CD4-positive, alpha-beta T cell treated with Interleukin-12 subunit alpha and Interleukin-12 subunit beta, for 1 hour (primary cell): Measurements from ENCODE around the gene ZBTB40.

ENCODE experiments used
- DNase-seq: peaks from one replicate; pipeline ENCODE4 v3.0.0-alpha.2; 2020

ZBTB40 gene

DNA sequence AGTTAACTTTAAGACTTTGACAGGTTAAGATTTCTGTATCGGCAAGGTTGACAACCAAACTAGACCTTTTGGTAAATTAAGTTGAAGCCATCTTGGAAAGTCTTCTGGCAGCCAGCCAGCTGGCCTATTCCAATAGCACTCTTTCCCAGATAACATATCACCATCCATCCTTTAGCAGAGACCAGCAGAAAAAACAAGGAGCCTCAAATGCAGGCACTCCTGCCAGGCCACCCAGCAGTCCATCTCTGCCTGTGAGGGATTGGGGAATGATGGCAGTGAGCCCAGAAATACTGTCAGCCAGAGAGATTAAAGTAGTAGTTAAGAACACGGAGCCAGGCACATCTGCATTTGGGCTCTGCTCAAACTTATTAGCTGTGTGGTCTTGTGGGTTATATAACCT, 19.4 kb downstream of the ZBTB40 start:
- DNase-seq = no peak

DNA sequence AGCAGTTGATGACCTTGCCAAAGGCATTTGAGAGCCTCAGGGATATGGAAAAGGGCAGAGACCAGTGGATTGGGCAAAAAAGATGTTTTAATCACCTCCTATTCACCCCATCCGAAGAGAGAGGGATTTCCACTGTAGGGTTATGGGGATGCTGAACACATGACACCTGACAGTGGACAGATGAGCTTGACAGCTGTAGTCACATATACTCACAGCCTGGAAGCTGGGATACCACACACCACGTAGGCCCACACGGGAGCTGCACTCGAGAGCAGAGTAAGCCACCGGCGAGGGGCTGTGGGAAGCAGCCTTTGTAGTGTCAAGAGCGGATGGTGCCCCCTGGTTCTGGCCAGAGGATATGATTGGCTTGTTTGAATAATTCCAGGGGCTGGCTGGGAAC, 20.0 kb downstream of the ZBTB40 start:
- no peak for DNase-seq

DNA sequence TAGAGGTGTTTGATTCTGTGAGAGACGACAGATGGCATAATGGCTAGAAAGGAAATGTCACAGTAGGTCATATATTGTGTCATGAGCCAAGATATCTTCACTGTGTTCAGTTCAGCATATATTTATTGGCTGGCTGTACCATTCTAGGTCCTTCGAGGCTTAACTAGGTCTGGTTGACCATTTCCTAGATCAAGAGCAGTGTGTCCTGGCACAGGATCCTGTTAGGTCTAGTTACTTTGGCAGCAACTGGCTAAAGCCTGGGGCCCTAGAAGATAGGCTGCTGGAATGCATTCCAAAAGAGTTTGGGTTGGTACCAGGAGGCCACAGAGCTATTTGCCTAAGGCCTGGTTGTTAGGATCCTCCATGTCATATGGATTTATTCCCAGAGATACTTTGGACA, 20.9 kb downstream of the ZBTB40 start:
- DNase-seq = no peak

DNA sequence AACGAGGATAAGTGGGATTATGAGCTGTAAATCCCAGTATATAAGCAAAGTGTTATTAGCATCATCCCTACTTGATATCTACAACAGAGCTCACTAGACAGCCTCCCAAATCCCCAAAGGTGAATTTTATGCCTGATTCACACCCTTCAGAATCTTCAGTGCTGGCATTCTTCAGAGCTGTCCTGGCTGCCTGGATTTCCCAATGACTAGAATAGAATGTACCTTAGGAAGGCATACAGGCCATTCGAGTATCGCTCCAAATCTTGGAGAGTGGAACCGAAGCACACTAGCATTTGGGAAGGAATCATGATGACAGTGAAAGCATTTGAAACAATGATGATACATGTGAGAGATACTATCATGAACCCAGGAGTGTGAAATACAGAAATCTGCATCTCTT, 22.3 kb downstream of the ZBTB40 start:
- DNase-seq = no peak

DNA sequence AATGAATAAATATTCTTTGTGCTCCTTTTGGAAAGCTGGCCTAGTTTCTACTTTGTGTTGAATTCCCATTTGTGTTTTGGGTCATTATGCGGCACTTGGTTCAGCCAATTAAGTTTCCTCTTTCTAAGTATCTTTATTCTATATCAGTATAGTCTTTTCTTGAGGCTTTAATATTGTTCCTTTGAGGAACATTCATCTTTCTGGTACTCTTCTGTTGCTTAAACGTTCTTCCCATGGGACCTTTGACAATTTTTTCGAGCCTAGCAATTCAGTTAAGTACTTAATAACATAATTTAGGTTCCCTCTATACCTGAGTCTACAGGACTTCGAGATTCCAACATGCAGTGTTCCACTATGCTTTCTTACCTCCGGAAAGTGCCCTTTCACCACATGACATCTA, 24.9 kb downstream of the ZBTB40 start:
- DNase-seq = no peak

DNA sequence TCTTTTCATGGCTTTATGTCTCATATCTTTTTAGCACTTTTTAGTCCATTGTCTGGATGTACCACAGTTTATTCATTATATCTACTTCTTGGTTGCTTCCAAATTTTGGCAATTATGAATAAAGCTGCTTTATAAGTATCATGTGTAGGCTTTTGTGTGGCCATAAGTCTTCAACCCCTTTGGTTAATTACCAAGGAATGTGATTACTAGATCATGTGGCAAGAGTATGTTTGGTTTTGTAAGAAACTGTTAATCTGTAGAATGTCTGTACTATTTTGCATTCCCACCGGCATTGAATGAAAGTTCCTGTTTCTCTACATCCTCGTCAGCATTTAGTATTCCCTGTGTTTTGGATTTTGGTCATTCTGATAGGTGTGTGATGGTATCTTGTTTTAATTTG, 31.5 kb downstream of the ZBTB40 start:
- DNase-seq = no peak

DNA sequence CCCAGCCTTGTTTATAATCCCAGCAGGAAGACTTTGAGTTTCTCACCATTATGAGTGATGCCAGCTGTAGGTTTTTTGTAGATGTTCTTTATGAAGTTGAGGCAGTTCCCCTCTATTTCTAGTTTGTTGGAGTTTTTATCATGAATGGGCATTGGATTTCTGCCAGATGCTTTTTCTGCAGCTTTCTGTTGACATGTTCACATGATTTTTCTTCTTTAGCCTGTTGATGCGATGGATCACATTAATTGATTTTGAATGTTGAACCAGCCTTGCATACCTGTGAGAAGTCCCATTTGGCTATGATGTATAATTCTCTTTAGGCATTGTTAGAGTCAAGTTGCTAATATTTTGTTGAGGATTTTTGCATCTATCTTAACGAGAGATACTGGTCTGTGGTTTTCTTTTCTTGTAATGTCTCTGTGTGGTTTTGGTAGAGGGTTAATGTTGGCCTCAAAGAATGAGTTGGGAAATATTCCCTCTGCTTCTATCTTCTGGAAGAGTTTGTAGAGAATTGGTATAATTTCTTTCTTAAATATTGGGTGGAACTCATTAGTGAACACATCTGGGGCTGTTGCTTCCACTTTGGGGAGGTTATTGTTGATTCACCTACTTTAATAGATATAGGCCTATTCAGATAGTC, 33.2 kb downstream of the ZBTB40 start:
- no peak for DNase-seq

DNA sequence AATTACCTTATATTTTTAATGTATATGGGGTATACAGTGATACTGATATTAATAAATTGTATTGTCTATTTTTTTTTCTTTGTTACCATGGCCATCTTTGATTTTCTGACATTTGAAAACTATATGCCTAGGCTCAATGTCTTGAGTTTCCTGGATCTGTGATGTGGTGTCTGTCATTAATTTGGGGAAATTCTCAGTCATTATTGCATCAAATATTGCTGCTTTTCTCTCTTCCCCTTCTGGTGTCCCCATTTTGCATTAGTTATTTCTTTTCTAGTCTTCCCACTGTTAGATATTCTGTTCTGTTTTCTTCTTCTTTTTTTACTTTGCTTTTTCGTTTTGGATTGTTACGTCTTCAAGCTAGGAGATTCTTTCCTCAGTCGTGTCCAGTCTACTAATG, 33.8 kb downstream of the ZBTB40 start:
- DNase-seq = no peak

DNA sequence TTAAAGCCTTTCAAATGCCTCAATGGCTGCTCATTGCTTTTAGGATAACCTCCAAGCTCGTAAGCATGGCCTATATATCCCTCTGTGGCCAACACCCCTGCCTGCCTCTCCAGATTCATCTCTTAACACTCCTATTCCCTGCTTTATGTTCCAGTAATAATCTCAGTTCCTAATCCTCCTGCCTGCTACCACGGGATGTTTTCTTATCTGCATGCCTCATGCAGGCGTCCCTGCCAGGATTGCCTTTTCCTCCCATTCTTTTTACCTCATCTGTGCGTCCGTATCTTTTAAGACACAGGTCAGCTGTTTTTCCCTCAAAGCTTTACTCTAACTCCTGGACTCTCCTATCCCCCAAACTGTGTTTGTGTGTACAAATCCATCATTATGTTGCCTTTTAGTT, 36.1 kb downstream of the ZBTB40 start:
- no peak for DNase-seq

DNA sequence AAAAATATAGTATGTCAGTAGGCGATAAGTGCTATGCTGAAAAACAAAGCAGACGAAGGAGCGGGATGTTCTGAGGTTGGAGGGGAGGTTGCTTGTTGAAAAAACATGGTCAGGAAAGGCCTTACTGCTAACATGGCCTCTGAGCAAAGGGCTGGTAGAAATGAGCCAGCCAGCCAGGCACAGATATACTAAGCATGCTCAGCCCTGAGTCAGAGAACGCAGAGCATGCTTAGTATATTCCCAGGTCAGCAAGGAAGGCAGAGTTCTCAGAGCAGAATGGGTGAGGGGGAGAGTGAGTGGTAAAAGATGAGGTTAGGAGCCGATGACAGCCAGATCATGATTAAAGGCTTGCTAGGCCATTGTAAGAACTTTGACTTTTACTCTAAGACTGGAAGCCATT, 36.7 kb downstream of the ZBTB40 start:
- no peak for DNase-seq

DNA sequence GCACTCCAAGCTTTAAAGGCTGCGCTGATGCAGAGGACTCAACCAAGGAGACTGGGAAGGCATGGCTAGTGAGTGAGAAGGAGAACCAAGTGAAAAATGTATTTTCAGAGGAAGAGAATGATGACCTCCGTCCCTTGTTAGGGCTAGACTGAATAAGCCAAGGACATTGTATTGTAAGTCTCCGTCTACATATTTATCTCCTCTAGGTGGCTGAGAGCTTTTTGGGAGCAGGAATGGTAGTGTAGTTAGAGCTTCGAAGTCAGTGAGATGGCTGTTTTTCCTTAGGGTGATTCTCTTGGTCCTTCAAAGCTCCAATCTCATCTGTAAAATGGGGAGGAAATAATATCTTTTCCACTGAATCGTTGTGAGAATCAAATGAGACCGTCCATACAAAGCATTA, 37.6 kb downstream of the ZBTB40 start:
- no peak for DNase-seq

DNA sequence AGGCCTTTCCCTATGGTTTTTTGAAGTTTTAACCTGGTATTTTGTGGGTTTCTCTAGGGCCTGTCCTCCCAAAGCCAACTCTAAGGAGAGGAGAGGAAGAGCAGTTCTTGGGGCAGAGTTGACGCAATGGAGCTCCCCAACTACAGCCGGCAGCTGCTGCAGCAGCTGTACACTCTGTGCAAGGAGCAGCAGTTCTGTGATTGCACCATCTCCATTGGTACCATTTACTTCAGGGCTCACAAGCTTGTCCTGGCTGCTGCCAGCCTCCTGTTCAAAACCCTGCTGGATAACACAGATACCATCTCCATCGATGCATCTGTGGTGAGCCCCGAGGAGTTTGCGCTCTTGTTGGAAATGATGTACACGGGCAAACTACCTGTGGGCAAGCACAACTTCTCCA, 38.2 kb downstream of the ZBTB40 start:
- no peak for DNase-seq

DNA sequence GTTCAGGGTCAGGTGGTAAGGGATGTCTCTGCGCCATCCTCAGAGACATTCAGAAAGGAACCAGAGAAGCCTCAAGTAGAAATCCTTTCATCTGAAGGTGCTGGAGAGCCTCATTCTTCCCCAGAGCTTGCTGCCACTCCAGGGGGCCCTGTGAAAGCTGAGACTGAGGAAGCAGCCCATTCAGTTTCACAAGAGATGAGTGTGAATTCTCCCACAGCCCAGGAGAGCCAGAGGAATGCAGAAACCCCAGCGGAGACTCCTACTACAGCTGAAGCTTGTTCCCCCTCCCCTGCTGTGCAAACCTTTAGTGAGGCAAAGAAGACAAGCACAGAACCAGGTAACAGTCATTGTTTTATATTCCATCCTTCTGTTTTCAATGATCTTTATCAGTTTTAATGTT, 38.7 kb downstream of the ZBTB40 start:
- no peak for DNase-seq

DNA sequence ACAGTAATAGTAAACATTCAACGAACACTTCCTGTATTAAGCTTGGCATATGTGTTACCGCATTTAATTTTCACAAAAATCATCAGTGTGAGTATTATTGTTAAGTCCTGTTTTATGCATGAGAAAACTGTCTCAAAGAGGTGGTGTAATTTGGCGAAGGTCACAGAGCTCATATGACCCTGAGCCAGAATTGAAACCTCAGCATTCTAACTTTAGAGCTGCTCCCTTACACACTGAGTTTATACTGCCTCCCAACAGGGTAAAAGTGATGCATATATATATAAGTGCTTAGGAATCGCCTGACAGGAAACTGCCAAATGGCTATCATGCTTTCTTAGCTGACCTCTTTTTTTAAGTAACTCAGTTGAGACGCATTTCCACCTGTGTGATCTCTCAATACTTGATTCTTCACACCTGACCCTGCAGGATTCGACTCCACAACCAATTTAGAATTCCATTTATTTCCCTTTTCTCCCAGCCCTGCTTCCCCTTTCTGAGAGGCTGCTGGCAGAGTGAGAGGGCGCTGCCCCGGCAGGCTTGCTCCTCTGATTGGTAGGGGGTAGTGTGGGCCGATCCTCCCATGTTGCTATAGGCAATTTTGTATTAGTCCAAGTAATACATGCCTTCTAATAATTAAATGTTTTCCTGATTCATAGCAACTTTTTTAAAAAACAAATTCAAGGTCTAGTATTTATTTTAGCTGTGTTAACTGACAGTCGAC, 40.5 kb downstream of the ZBTB40 start:
- no peak for DNase-seq

DNA sequence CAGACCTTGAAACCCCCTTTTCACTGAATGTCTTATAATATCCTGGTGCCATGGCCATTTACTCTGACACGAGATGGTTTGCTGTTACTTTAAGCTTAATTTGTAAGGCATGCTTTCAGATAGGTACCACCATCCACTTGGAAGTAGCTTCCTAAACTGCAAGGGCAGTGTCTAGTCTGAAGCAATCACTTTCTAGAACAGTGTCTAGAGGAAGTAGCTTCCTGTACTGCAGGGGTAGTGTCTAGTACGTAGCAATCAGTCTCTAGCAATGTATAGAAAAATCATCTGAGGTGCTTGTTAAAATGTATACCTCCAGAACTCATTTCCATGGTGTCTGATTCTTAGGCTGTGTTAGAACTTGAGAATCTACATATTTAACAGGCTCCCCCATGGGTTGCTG, 42.5 kb downstream of the ZBTB40 start:
- no peak for DNase-seq

DNA sequence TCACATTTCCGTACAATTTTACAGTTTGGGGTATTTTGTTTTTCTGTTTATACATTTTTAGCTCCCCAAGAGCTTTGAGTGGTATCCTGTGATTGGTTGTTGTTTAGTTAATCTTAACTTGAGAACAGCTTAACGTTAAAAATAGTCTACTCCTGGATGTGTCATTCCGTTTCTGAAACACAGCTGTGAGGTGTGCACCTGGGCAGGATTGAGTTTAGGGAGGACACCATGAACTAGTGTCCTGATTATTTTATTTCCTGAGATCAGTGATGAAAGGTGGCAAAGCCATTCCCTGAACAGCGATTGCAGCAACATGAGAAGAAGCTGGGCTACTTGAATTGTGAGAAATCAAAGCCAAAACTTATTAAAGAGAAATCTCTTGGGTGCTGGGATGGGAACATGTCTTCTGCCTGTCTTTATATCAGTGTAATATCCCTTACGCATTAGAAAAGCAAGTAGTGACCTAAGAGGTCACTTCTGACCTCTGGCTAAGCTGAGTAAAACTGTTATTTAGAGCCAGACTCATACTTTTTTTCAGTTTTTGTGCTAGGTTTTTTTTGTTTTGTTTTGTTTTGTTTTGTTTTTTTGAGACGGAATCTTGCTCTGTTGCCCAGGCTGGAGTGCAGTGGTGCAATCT, 43.4 kb downstream of the ZBTB40 start:
- DNase-seq = no peak

DNA sequence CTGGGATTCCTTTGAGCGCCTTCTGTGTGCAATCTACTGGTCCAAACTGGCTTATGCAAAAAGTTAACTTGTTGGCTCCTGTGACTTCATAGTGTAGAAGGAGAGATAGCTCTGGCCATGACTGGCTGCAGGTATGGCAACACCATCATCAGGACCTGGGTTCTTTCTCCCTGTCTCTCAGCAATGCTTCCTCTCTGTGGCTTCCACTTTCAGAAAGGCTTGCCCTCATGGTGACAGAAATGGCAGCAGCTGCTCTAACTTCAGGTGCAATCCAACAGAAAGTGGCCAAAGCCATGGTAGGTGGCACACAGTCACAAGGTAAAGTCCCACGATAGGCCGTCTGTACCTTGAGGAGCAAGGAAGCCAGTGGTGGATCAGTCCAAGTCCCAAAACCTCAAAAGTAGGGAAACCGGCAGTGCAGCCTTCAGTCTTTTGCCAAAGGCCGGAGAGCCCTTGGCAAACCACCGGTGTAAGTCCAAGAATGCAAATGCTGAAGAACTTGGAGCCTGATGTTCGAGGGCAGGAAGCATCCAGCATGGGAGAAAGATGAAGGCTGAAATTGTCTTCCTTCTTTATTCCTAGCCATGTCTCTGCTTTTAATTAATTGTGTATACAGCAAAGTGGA, 45.0 kb downstream of the ZBTB40 start:
- no peak for DNase-seq

DNA sequence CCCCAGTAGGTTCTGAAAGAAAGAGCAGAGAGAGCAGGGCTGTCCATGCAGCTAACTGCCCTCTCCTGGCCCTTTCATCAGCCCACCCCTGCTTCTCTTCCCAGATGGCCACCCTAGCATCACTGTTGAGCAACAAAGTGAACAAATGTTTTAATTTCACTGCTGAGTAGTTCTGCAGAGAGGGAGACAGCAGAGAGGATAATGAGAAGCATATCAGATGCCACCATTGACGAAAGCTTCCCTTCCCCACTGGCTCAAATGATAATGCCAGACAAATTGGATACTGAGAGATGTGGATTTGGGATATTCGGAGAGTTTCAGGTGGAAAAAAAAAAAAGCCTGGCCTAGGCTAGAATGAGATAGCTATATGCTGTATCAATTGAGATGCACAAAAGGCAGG, 46.8 kb downstream of the ZBTB40 start:
- DNase-seq = no peak

DNA sequence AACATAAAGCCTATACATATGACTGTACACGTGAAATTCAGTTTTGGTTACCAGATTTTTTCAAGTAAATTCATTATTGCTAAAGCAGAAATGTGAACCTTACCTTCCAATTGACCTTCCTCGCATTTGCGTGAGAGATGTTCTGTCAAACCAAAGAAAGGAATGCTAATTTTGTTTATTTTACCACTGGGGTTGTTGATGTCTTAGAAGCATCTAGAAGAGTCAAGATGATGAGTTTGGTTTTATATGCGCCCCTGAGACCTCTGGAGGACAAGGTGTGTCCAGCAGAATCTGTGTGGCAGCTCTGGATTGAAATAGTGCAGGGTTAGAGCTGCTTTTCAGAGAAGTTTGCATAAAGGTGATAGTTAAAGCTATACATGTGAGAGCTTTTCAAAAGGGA, 48.4 kb downstream of the ZBTB40 start:
- DNase-seq = no peak

DNA sequence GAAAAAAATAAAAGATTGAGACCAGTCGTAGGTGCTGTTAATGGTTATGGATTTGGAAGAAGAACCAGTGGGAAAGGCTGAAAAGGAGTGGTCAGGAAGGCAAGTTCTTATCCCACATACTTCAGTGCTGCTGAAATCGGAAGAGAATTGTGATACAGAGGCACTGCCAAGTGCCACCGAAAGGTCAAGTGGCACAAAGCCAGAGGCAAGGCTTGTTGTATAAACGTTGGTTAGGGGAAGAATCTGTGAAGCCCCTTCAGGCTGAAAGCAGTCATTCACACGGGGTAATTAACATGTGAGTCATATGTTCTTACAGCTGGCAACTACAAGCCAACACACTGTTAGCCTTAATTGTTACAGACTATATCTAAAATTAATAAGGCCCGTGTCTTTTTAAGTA, 48.8 kb downstream of the ZBTB40 start:
- DNase-seq = no peak

DNA sequence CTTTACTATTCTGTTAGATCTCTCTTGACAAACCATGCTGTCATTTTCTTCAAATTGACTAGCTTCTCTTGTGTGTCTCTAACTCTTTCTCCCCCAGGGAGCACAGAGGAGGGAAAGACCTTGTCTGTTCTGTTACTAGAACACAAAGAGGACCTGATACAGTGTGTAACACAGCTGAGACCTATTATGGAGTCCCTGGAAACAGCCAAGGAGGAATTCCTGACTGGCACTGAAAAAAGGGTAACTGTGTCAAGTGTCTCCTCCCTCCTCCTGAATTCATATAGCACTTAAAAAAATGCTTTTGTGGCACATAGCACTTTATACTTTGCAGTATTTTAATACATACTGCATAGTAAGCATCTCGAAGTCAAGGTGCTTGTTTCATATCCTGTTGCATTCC, 50.6 kb downstream of the ZBTB40 start:
- DNase-seq = no peak

DNA sequence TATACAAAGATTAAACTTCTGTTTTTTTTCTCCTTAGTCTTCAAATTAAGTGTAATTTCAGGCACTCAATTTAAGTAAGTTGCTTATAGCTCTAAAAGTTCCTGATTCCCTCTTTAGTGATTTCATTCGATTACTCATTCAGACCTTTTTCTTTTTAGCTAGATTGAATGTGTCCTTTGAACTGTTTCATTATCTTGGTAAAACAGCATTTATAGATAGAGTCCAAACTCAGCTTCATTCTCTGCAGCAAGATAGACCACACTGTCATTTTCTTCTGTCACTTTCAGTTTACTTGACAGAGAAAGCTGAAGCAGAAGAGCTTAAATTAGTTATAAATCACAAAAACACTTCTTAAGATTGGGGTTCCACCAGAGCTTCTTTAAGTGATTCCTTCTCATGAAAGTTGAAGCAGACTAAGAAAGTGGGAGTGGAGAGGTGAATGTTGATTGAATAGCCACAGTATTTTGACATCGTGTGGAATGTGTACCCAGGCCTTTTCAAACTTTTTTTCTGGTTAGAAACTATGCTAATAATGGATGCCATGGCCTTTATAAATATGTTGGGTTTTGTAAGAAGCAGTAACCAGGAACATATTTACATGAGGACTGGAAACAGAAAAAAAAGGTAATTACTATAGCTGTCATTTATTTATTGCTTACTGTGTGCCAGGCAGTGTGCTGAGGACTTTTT, 52.2 kb downstream of the ZBTB40 start:
- no peak for DNase-seq

DNA sequence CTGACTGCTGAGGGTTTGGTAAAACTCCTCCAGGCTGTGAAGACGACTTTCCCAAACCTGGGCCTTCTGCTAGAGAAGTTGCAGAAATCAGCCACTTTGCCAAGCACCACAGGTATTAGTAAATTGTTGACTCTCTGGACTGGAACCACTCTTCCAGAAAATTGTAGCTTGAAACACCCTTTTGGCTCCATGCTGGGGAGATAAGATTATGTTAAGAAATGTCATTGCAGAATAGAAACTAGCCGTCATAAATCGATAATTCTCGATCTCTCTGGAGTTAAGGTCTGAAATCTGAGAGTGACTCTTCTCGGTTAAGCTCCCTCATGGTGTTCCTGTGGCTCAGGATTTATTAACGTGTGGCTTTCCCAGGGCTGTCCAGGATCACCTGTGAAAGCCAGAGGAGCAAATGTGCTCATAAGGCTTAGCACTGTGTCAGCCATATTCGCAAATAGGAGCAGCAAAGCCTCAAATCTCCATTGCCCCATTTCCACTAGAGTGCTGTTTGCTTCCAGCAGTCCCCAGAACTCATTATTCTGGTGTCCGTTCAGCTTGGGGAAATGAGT, 54.6 kb downstream of the ZBTB40 start:
- DNase-seq = no peak
